ENCODE results near the gene PAK5.

DNA sequence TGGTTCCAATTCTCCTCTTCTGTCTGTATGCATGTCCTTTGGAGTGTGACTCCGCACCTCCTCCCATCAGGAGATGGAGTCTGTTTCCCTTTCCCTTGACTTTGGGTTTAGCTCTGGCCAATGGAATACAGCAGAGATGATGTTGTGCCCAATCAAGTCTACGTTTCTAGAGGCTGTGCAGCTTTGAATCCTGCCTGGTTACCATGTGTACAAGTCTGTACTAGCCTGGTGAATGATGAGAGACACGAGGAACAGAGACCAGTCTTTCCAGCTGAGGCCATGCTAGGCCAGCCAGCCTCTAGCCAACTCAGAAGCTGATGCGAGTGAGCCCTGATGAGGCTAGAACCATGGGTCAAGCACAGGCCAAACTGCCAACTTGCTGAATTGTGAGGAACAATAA, 241.3 kb downstream of the PAK5 start:
- TF ChIP-seq, protein P1, sequence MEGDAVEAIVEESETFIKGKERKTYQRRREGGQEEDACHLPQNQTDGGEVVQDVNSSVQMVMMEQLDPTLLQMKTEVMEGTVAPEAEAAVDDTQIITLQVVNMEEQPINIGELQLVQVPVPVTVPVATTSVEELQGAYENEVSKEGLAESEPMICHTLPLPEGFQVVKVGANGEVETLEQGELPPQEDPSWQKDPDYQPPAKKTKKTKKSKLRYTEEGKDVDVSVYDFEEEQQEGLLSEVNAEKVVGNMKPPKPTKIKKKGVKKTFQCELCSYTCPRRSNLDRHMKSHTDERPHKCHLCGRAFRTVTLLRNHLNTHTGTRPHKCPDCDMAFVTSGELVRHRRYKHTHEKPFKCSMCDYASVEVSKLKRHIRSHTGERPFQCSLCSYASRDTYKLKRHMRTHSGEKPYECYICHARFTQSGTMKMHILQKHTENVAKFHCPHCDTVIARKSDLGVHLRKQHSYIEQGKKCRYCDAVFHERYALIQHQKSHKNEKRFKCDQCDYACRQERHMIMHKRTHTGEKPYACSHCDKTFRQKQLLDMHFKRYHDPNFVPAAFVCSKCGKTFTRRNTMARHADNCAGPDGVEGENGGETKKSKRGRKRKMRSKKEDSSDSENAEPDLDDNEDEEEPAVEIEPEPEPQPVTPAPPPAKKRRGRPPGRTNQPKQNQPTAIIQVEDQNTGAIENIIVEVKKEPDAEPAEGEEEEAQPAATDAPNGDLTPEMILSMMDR (IDR thresholded peaks at IDR 0.05), result no peak
- no peak for TF ChIP-seq POLR2A (IDR thresholded peaks at IDR 0.05)

All from esophagus squamous epithelium (tissue), 4 donors.